ENCODE results near the gene TTC24. TPM values are rescaled to one million over a fixed set of nuclear protein-coding genes. Genes with fewer than 3 reads are reported as not detected.
A peak's percentile ranks its signal among the peaks of the same experiment; 100 is the strongest.
"Not testable (repeated sequence)": the region's sequence is repeated elsewhere in the genome, so short reads cannot be mapped to it uniquely, and the experiment has no call there.

TTC24 gene
- total RNA-seq, 2 donors from 2014 or later = not detected

DNA sequence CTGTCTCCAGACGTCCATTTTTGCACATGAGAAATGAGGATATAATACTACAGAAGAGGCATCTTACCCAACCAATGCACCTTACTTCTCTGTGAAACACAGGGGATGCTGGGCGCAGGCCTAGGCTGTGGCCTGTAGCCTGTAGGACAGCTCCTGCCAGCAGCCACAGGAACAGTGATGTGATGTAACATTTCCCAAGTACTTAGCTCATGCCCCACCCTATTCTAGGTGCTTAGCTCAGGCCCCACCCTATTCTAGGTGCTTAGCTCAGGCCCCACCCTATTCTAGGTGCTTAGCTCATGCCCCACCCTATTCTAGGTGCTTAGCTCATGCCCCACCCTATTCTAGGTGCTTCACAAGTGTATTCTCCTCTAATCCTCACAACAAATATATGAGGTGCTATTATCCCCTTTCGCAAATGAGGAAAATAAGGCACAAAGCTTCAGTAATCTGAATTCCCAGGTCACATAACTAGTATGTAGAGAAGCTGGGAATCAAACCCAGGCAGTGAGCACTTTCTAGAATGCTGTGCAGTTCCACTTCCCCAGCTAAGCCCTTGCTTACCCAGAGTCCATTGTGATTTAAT is 7.5 kb downstream of the TTC24 start:
- Histone ChIP-seq H3K4me1 (ENCODE audit: control insufficient read depth in 1 of 2, low read depth in 2 of 2) (peaks cover 0 to 7% of the 10 kb centered on the region in 2 donors), H3K27ac (no peak overlapping the region), H3K36me3 (no peaks in the 10 kb centered on the region), H3K27me3 (replicated peaks; ENCODE audit: insufficient read depth) (no peaks in the 10 kb centered on the region), H3K9me3 (no peaks in the 10 kb centered on the region), H3K4me3 (no peak overlapping the region)
- DNase-seq (ENCODE audit: low spot score) (no peak), ATAC-seq (ENCODE audit: insufficient number of reproducible peaks, low FRiP score, low read depth) (no peak)
- TF ChIP-seq CTCF (IDR thresholded peaks at IDR 0.05) = no peak

GRCh38 chr1:156587927-156588326 is 8.4 kb downstream of the TTC24 start:
- peaks cover 4 to 15% of the 10 kb centered on the region in 2 donors for H3K4me1 ChIP-seq (ENCODE audit: control insufficient read depth in 1 of 2, low read depth in 2 of 2)
- H3K27me3 ChIP-seq (replicated peaks; ENCODE audit: insufficient read depth); H3K36me3 ChIP-seq; H3K4me3 ChIP-seq; ATAC-seq (ENCODE audit: insufficient number of reproducible peaks, low FRiP score, low read depth); H3K9me3 ChIP-seq; DNase-seq (ENCODE audit: low spot score); H3K27ac ChIP-seq: not testable (repeated sequence)

GRCh38 chr1:156589546-156589945 is 10.0 kb downstream of the TTC24 start:
- peaks cover 4 to 15% of the 10 kb centered on the region in 2 donors for H3K4me1 ChIP-seq (ENCODE audit: control insufficient read depth in 1 of 2, low read depth in 2 of 2)
- no peak for TF ChIP-seq CTCF (IDR thresholded peaks at IDR 0.05)

DNA sequence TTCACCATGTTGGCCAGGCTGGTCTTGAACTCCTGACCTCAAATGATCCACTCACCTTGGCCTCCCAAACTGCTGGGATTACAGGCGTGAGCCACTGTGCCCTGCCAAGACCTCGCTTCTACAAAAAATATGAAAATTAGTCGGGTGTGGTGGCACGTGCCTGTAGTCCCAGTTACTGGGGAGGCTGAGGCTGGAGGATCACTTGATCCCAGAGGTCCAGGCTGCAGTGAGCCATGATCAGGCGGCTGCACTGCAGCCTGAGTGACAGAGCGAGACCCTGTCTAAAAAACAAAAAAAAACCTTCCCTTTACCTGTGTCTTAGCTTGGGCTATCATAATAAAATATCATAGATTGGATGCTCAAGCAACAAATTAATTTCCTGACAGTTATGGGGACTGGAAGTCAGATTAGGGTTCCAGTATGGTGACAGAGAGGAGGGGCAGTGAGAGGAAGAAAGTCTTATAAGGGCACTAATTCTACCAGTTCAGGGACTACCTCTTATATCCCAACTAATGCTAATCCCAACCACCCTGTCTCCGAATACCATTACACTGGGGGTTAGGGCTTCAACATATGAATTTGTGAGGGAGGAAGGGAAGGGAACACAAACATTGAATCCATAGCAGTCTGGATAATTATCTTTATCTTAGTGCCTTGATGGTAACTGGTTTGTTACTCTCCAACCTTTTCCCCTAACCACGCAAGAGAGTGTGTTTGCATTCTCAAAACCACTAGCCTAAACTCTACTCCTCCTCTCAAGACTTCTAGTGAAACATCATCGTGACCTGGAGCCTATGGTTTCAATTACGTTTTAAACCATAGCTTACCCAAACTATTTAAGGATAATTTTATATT is 11.0 kb downstream of the TTC24 start:
- H3K27ac ChIP-seq = peak overlapping the region; percentile 37 to 86
- no peaks in the 10 kb centered on the region for H3K9me3 ChIP-seq
- no peak for TF ChIP-seq CTCF (IDR thresholded peaks at IDR 0.05)
- DNase-seq (ENCODE audit: low spot score) (no peak), ATAC-seq (ENCODE audit: insufficient number of reproducible peaks, low FRiP score, low read depth) (no peak)
- H3K27me3 ChIP-seq (replicated peaks; ENCODE audit: insufficient read depth) = no peaks in the 10 kb centered on the region
- H3K36me3 ChIP-seq = no peaks in the 10 kb centered on the region
- H3K4me3 ChIP-seq = peak overlapping the region; percentile 90
- peaks cover 4 to 15% of the 10 kb centered on the region in 2 donors for H3K4me1 ChIP-seq (ENCODE audit: control insufficient read depth in 1 of 2, low read depth in 2 of 2)

More at GRCh38 chr1:156589546-156589945, 10.0 kb downstream of the TTC24 start:
- no peak overlapping the region for H3K27ac ChIP-seq
- no peaks in the 10 kb centered on the region for H3K27me3 ChIP-seq (replicated peaks; ENCODE audit: insufficient read depth)
- DNase-seq (ENCODE audit: low spot score) (no peak), ATAC-seq (ENCODE audit: insufficient number of reproducible peaks, low FRiP score, low read depth) (no peak)
- H3K4me3 ChIP-seq = no peak overlapping the region
- no peaks in the 10 kb centered on the region for H3K36me3 ChIP-seq
- no peaks in the 10 kb centered on the region for H3K9me3 ChIP-seq

GRCh38 chr1:156591181-156591431 is 11.6 kb downstream of the TTC24 start:
- TF ChIP-seq CTCF (IDR thresholded peaks at IDR 0.05) = no peak
- Histone ChIP-seq H3K4me3 (peak overlapping the region; percentile 90), H3K27me3 (replicated peaks; ENCODE audit: insufficient read depth) (no peaks in the 10 kb centered on the region), H3K4me1 (ENCODE audit: control insufficient read depth in 1 of 2, low read depth in 2 of 2) (peaks cover 4 to 15% of the 10 kb centered on the region in 2 donors), H3K9me3 (no peaks in the 10 kb centered on the region), H3K36me3 (peaks cover 3% of the 10 kb centered on the region), H3K27ac (peak overlapping the region; percentile 37 to 86)
- no peak for DNase-seq (ENCODE audit: low spot score)
- no peak for ATAC-seq (ENCODE audit: insufficient number of reproducible peaks, low FRiP score, low read depth)
